ENCODE data around the gene TSPAN9.

GRCh38 chr12:3152011-3152511 is 74.9 kb downstream of the TSPAN9 start:
- TF ChIP-seq CTCF (conservative IDR thresholded peaks at IDR 0.05): no peak
- no peak for TF ChIP-seq EZH2 (IDR thresholded peaks at IDR 0.05; ENCODE audit: low read depth)
